ENCODE measurements around the gene CCR7. TPM values are rescaled to one million over a fixed set of nuclear protein-coding genes. Genes with fewer than 3 reads are reported as not detected.

CCR7 gene
- total and polyA plus RNA-seq, 10 donors, result 29.0 to 79.1 (median 55.0) TPM

GRCh38 chr17:40541873-40542557 lies 23.3 kb downstream of the CCR7 start:
- H3K36me3 ChIP-seq, result no peaks in the 10 kb centered on the region
- no peaks in the 10 kb centered on the region for H3K27me3 ChIP-seq (replicated peaks in 1 of 7)
- peak overlapping the region; percentile 54 to 91 (median 88) for H3K27ac ChIP-seq
- H3K4me3 ChIP-seq, result no peak overlapping the region
- intact Hi-C loops (cut with DNase I; ENCODE audit: low total_unique reads), result no loop called here
- TF ChIP-seq POLR2A (IDR thresholded peaks at IDR 0.05) (no peak), POLR2AphosphoS5 (IDR thresholded peaks at IDR 0.05) (no peak)
- TF ChIP-seq, protein P1, sequence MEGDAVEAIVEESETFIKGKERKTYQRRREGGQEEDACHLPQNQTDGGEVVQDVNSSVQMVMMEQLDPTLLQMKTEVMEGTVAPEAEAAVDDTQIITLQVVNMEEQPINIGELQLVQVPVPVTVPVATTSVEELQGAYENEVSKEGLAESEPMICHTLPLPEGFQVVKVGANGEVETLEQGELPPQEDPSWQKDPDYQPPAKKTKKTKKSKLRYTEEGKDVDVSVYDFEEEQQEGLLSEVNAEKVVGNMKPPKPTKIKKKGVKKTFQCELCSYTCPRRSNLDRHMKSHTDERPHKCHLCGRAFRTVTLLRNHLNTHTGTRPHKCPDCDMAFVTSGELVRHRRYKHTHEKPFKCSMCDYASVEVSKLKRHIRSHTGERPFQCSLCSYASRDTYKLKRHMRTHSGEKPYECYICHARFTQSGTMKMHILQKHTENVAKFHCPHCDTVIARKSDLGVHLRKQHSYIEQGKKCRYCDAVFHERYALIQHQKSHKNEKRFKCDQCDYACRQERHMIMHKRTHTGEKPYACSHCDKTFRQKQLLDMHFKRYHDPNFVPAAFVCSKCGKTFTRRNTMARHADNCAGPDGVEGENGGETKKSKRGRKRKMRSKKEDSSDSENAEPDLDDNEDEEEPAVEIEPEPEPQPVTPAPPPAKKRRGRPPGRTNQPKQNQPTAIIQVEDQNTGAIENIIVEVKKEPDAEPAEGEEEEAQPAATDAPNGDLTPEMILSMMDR (IDR thresholded peaks at IDR 0.05 in 8 of 11, conservative IDR thresholded peaks at IDR 0.05 in 3 of 11), result no peak
- peak; percentile 75 for DNase-seq
- peaks cover 48 to 86% (median 70%) of the 10 kb centered on the region in 6 donors for H3K4me1 ChIP-seq
- no peaks in the 10 kb centered on the region for H3K9me3 ChIP-seq
- 60 to 73% (median 65%) methylated on average over 15 to 18 of the region's 18 CpGs for WGBS, 5 donors

- H3K27me3 ChIP-seq (replicated peaks in 1 of 7), result no peaks in the 10 kb centered on the region
Measured at GRCh38 chr17:40541060-40541872, 24.0 kb downstream of the CCR7 start.

DNA sequence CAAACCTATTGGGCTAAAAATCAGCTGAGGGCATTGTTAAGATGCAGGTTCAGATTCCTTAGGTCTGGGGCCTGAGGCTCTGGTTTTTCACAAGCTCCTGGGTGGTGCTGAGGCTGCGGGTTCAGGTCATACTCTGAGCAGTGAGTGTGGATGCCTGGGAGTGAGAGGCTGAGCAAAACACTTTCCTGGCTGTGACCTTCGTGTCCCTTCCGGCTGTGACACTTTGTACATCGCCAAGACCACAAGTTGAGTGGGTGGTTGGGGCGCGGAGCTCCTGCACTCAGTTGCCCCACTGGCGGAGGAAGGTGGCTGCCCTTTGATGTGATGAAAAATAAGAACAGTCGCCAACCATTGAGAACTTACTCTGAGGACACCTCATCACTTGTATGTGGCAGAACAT lies 24.8 kb downstream of the CCR7 start:
- no peaks in the 10 kb centered on the region for H3K27me3 ChIP-seq (replicated peaks in 1 of 7)
- intact Hi-C loops (cut with DNase I; ENCODE audit: low total_unique reads), result no loop called here
- WGBS, 5 donors, result 59 to 72% (median 61%) methylated on average over 8 of the region's 8 CpGs
- no peaks in the 10 kb centered on the region for H3K36me3 ChIP-seq
- TF ChIP-seq, protein P1 (IDR thresholded peaks at IDR 0.05 in 8 of 11, conservative IDR thresholded peaks at IDR 0.05 in 3 of 11), result no peak
- no peak for TF ChIP-seq POLR2A (IDR thresholded peaks at IDR 0.05)
- no peak for TF ChIP-seq POLR2AphosphoS5 (IDR thresholded peaks at IDR 0.05)
- H3K4me3 ChIP-seq, result peak overlapping the region in 1 of 8 donors; percentile 31
- no peaks in the 10 kb centered on the region for H3K9me3 ChIP-seq
- peak; percentile 77 for DNase-seq
- peaks cover 54 to 93% (median 80%) of the 10 kb centered on the region in 6 donors for H3K4me1 ChIP-seq
- H3K27ac ChIP-seq, result peak overlapping the region; percentile 62 to 91 (median 88)

More at GRCh38 chr17:40541060-40541872, 24.0 kb downstream of the CCR7 start:
- peak overlapping the region in 2 of 8 donors; percentile 2 to 31 for H3K4me3 ChIP-seq
- intact Hi-C loops (cut with DNase I; ENCODE audit: low total_unique reads), result no loop called here
- H3K4me1 ChIP-seq, result peaks cover 53 to 89% (median 73%) of the 10 kb centered on the region in 6 donors
- TF ChIP-seq POLR2A (IDR thresholded peaks at IDR 0.05), result no peak
- TF ChIP-seq, protein P1 (IDR thresholded peaks at IDR 0.05 in 8 of 11, conservative IDR thresholded peaks at IDR 0.05 in 3 of 11), result no peak
- peak in 1 of 3 donors; percentile 7 for TF ChIP-seq POLR2AphosphoS5 (IDR thresholded peaks at IDR 0.05)
- peak overlapping the region; percentile 62 to 91 (median 88) for H3K27ac ChIP-seq
- H3K36me3 ChIP-seq, result no peaks in the 10 kb centered on the region
- DNase-seq, result peak; percentile 83
- H3K9me3 ChIP-seq, result no peaks in the 10 kb centered on the region
- 61 to 78% (median 70%) methylated on average over 15 to 20 of the region's 20 CpGs for WGBS, 5 donors

Data from spleen (tissue), 11 donors.